SU-DHL-6 (cell line): ENCODE data around the gene PALLD.

Source experiments
- EZH2phosphoT487 ChIP-seq: fragments of 200-600 bp; sonication (generic), shearing (Covaris generic); conservative IDR thresholded peaks from 2 replicates; pipeline ENCODE4 v1.6.1; 2018; ENCODE audit warnings: mild to moderate bottlenecking, antibody characterized with exemption, low read length, moderate library complexity, mixed read lengths
- TF ChIP-seq, protein P1 (sequence below): fragments of 200-600 bp; sonication (generic); IDR thresholded peaks from one replicate; pipeline ENCODE4 v1.5.1; 2017; ENCODE audit warnings: antibody characterized with exemption, mild to moderate bottlenecking, low read length, moderate library complexity; ENCODE audit not compliant: insufficient read depth, poor library complexity, severe bottlenecking

GRCh38 chr4:168618577-168619265, 121.9 kb downstream of the PALLD start:
- TF ChIP-seq, protein P1, sequence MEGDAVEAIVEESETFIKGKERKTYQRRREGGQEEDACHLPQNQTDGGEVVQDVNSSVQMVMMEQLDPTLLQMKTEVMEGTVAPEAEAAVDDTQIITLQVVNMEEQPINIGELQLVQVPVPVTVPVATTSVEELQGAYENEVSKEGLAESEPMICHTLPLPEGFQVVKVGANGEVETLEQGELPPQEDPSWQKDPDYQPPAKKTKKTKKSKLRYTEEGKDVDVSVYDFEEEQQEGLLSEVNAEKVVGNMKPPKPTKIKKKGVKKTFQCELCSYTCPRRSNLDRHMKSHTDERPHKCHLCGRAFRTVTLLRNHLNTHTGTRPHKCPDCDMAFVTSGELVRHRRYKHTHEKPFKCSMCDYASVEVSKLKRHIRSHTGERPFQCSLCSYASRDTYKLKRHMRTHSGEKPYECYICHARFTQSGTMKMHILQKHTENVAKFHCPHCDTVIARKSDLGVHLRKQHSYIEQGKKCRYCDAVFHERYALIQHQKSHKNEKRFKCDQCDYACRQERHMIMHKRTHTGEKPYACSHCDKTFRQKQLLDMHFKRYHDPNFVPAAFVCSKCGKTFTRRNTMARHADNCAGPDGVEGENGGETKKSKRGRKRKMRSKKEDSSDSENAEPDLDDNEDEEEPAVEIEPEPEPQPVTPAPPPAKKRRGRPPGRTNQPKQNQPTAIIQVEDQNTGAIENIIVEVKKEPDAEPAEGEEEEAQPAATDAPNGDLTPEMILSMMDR: no peak
- TF ChIP-seq EZH2phosphoT487: no peak
